ENCODE measurements around the gene RSPH9. TPM values are rescaled to one million over a fixed set of nuclear protein-coding genes. Genes with fewer than 3 reads are reported as not detected.

The RSPH9 gene
- total RNA-seq, 4 donors from 2014 or later, result 0.19 to 0.49 TPM; not detected in 2

- no peak for TF ChIP-seq CTCF (IDR thresholded peaks at IDR 0.05; ENCODE audit: low read depth)
These were observed 54.8 kb downstream of the RSPH9 start for GRCh38 chr6:43699564-43700186.

- TF ChIP-seq CTCF (IDR thresholded peaks at IDR 0.05; ENCODE audit: low read depth), result no peak
These were observed 57.3 kb downstream of the RSPH9 start for GRCh38 chr6:43702171-43702533.

GRCh38 chr6:43702534-43703440 is 58.0 kb downstream of the RSPH9 start:
- TF ChIP-seq CTCF (IDR thresholded peaks at IDR 0.05; ENCODE audit: low read depth), result no peak

- TF ChIP-seq CTCF (IDR thresholded peaks at IDR 0.05; ENCODE audit: low read depth), result no peak
These were observed 58.9 kb downstream of the RSPH9 start for GRCh38 chr6:43703512-43704429.

- no peak for TF ChIP-seq CTCF (IDR thresholded peaks at IDR 0.05; ENCODE audit: low read depth)
These were observed 61.2 kb downstream of the RSPH9 start for GRCh38 chr6:43705996-43706395.

GRCh38 chr6:43706788-43707187 is 62.0 kb downstream of the RSPH9 start:
- TF ChIP-seq CTCF (IDR thresholded peaks at IDR 0.05; ENCODE audit: low read depth), result no peak

All from subcutaneous adipose tissue (tissue), 4 donors.